K562 (cell line): Measurements from ENCODE around the gene YEATS2. TPM values are rescaled to one million over a fixed set of nuclear protein-coding genes. Genes with fewer than 3 reads are reported as not detected.

Experiments
- HDAC2 ChIP-seq: fragments of 450-650 bp; IDR thresholded peaks from 2 replicates; pipeline ENCODE4 v1.6.1; 2016; ENCODE audit warnings: mild to moderate bottlenecking
- NBN ChIP-seq: fragments of 450-650 bp; IDR thresholded peaks from 2 replicates; pipeline ENCODE4 v1.6.1; 2016; ENCODE audit warnings: low read depth, mild to moderate bottlenecking
- PRMT5 ChIP-seq: sonication (generic); formaldehyde crosslinking; IDR thresholded peaks from 2 replicates; pipeline ENCODE4 v1.5.0; 2020; ENCODE audit warnings: missing genetic modification reagents
- ZNF668 ChIP-seq: fragments of 250-450 bp; sonication (Bioruptor Pico); IDR thresholded peaks from 2 replicates; pipeline ENCODE4 v1.8.0; 2022; ENCODE audit warnings: mild to moderate bottlenecking, inconsistent platforms
- polyA plus RNA-seq, 8 experiments: library from polyadenylated mRNA; depleted of rRNA in 4 of 8; stranded (reverse) in 5 of 8; unstranded in 3 of 8; fragments of >200 nt; fragmentation: Nextera tagmentation in 2 of 8; fragmentation: Illumina TruSeq in 1 of 8; extraction: Ambion mirVana in 2 of 8; extraction: Trizol in 1 of 8; gene quantifications; 2 replicates each; pipeline versions ENCODE4 v1.2.1 to v1.2.3, GENCODE V29; 2011 to 2014; ENCODE audit warnings: inconsistent platforms in 1 of 8, missing spikeins in 1 of 8
- total RNA-seq, 7 experiments: library from RNA; depleted of rRNA in 6 of 7; stranded (reverse); fragments of >200 nt in 6 of 7; fragmentation: Illumina TruSeq in 2 of 7; extraction: Trizol in 2 of 7; gene quantifications; 2 replicates each; pipeline versions ENCODE4 v1.2.1 to v1.2.3, GENCODE V29; 2011 to 2021; ENCODE audit warnings: low replicate concordance in 1 of 7
- TF ChIP-seq, protein P1 (sequence below): fragments of 450-650 bp; IDR thresholded peaks from one replicate; pipeline ENCODE4 v1.6.1; 2018; ENCODE audit warnings: mild to moderate bottlenecking, moderate library complexity; ENCODE audit not compliant: partially characterized antibody
- TF ChIP-seq, protein P2 (sequence below), 3 experiments: fragments of 200-800 bp in 1 of 3; sonication (Bioruptor generic) in 1 of 3; sonication (generic) in 1 of 3; formaldehyde crosslinking in 1 of 3; IDR thresholded peaks; 2 replicates each; pipeline versions ENCODE4 v1.6.1 to v1.8.0; 2016 to 2022; ENCODE audit warnings: mild to moderate bottlenecking in 2 of 3, missing compliant biosample characterization in 2 of 3, missing genetic modification characterization in 2 of 3, missing genetic modification reagents in 1 of 3
- TF ChIP-seq, protein P3 (sequence below): fragments of 250-450 bp; sonication (Bioruptor Pico); IDR thresholded peaks from 2 replicates; pipeline ENCODE4 v1.8.0; 2022; ENCODE audit warnings: inconsistent platforms, mild to moderate bottlenecking, moderate library complexity, borderline replicate concordance
- TF ChIP-seq, protein P4 (sequence below): fragments of 200-800 bp; sonication (Bioruptor generic); IDR thresholded peaks from 2 replicates; pipeline ENCODE4 v1.6.1; 2016; ENCODE audit warnings: missing genetic modification characterization, missing compliant biosample characterization
- TF ChIP-seq, protein P5 (sequence below): fragments of 250-450 bp; sonication (Bioruptor Pico); IDR thresholded peaks from 2 replicates; pipeline ENCODE4 v1.4.0; 2020; ENCODE audit warnings: borderline replicate concordance
- TF ChIP-seq, protein P6 (sequence below): fragments of 250-450 bp; sonication (Bioruptor Pico); IDR thresholded peaks from 2 replicates; pipeline ENCODE4 v1.8.0; 2021; ENCODE audit warnings: mild to moderate bottlenecking, moderate library complexity

Gene YEATS2
- total and polyA plus RNA-seq, 9 of the 15 experiments (the other 6 are each of a cell fraction or from before 2014, with no cell fraction given): 1.8 to 35.2 (median 19.0) TPM

DNA sequence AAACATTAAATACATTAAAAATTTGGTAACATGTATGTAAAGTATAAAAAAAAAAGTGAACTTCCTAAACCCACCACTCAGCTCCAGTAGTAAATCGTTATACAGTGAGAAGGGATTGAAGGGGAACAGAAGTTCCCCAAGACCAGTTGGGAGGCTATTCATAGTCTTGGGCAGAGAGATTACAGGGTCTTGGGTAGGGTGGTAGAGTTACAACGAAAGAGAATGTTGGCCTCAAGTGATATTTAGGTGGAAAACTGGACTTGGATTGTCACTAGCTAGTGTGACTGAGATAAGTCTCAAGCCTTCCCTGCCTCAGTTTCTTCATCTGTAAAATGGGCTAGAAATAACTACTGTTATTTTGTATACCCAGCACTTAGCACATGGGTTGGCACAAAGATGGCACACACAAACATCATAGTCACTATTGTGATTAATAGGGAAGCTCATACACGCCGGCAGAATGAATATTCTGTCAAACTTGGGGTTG lies 431 bp upstream of the YEATS2 start (continued):
- no peak for TF ChIP-seq PRMT5 (CRISPR knock-in tag)
- TF ChIP-seq NBN: no peak
- TF ChIP-seq, protein P1, sequence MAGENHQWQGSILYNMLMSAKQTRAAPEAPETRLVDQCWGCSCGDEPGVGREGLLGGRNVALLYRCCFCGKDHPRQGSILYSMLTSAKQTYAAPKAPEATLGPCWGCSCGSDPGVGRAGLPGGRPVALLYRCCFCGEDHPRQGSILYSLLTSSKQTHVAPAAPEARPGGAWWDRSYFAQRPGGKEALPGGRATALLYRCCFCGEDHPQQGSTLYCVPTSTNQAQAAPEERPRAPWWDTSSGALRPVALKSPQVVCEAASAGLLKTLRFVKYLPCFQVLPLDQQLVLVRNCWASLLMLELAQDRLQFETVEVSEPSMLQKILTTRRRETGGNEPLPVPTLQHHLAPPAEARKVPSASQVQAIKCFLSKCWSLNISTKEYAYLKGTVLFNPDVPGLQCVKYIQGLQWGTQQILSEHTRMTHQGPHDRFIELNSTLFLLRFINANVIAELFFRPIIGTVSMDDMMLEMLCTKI: no peak
- TF ChIP-seq, protein P2, sequence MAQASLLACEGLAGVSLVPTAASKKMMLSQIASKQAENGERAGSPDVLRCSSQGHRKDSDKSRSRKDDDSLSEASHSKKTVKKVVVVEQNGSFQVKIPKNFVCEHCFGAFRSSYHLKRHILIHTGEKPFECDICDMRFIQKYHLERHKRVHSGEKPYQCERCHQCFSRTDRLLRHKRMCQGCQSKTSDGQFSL (CRISPR knock-in tag; IDR thresholded peaks at IDR 0.05): no peak
- TF ChIP-seq, protein P2 (tag; IDR thresholded peaks at IDR 0.05): no peak
- TF ChIP-seq, protein P3, sequence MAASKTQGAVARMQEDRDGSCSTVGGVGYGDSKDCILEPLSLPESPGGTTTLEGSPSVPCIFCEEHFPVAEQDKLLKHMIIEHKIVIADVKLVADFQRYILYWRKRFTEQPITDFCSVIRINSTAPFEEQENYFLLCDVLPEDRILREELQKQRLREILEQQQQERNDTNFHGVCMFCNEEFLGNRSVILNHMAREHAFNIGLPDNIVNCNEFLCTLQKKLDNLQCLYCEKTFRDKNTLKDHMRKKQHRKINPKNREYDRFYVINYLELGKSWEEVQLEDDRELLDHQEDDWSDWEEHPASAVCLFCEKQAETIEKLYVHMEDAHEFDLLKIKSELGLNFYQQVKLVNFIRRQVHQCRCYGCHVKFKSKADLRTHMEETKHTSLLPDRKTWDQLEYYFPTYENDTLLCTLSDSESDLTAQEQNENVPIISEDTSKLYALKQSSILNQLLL (CRISPR knock-in tag): no peak
- TF ChIP-seq, protein P4, sequence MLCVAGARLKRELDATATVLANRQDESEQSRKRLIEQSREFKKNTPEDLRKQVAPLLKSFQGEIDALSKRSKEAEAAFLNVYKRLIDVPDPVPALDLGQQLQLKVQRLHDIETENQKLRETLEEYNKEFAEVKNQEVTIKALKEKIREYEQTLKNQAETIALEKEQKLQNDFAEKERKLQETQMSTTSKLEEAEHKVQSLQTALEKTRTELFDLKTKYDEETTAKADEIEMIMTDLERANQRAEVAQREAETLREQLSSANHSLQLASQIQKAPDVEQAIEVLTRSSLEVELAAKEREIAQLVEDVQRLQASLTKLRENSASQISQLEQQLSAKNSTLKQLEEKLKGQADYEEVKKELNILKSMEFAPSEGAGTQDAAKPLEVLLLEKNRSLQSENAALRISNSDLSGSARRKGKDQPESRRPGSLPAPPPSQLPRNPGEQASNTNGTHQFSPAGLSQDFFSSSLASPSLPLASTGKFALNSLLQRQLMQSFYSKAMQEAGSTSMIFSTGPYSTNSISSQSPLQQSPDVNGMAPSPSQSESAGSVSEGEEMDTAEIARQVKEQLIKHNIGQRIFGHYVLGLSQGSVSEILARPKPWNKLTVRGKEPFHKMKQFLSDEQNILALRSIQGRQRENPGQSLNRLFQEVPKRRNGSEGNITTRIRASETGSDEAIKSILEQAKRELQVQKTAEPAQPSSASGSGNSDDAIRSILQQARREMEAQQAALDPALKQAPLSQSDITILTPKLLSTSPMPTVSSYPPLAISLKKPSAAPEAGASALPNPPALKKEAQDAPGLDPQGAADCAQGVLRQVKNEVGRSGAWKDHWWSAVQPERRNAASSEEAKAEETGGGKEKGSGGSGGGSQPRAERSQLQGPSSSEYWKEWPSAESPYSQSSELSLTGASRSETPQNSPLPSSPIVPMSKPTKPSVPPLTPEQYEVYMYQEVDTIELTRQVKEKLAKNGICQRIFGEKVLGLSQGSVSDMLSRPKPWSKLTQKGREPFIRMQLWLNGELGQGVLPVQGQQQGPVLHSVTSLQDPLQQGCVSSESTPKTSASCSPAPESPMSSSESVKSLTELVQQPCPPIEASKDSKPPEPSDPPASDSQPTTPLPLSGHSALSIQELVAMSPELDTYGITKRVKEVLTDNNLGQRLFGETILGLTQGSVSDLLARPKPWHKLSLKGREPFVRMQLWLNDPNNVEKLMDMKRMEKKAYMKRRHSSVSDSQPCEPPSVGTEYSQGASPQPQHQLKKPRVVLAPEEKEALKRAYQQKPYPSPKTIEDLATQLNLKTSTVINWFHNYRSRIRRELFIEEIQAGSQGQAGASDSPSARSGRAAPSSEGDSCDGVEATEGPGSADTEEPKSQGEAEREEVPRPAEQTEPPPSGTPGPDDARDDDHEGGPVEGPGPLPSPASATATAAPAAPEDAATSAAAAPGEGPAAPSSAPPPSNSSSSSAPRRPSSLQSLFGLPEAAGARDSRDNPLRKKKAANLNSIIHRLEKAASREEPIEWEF (CRISPR knock-in tag): 0 out of 2 replicates have a peak, but pooled peaks have one; percentile 56
- peak; percentile 53; the same call in 1 of the 2 replicates for TF ChIP-seq HDAC2
- TF ChIP-seq ZNF668 (CRISPR knock-in tag): no peak
- TF ChIP-seq, protein P5, sequence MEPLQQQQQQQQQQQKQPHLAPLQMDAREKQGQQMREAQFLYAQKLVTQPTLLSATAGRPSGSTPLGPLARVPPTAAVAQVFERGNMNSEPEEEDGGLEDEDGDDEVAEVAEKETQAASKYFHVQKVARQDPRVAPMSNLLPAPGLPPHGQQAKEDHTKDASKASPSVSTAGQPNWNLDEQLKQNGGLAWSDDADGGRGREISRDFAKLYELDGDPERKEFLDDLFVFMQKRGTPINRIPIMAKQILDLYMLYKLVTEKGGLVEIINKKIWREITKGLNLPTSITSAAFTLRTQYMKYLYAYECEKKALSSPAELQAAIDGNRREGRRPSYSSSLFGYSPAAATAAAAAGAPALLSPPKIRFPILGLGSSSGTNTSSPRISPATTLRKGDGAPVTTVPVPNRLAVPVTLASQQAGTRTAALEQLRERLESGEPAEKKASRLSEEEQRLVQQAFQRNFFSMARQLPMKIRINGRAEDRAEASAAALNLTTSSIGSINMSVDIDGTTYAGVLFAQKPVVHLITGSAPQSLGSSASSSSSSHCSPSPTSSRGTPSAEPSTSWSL (CRISPR knock-in tag): no peak
- TF ChIP-seq, protein P6, sequence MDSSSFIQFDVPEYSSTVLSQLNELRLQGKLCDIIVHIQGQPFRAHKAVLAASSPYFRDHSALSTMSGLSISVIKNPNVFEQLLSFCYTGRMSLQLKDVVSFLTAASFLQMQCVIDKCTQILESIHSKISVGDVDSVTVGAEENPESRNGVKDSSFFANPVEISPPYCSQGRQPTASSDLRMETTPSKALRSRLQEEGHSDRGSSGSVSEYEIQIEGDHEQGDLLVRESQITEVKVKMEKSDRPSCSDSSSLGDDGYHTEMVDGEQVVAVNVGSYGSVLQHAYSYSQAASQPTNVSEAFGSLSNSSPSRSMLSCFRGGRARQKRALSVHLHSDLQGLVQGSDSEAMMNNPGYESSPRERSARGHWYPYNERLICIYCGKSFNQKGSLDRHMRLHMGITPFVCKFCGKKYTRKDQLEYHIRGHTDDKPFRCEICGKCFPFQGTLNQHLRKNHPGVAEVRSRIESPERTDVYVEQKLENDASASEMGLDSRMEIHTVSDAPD (CRISPR knock-in tag): no peak
